Stimulated activated CD8-positive, alpha-beta memory T cell treated with anti-CD3 and anti-CD28 coated beads, Interleukin-2, amount 100 ng/mL, for 1 hour (primary cell): Measurements from ENCODE around the gene GGTA1.
"Not testable (repeated sequence)": the region's sequence is repeated elsewhere in the genome, so short reads cannot be mapped to it uniquely, and the experiment has no call there.

ENCODE experiments used
- DNase-seq, 2 donors: peaks; one replicate each; pipeline ENCODE4 v3.0.0-alpha.2; 2020; ENCODE audit warnings: low read depth in 2 of 2

Gene GGTA1

DNA sequence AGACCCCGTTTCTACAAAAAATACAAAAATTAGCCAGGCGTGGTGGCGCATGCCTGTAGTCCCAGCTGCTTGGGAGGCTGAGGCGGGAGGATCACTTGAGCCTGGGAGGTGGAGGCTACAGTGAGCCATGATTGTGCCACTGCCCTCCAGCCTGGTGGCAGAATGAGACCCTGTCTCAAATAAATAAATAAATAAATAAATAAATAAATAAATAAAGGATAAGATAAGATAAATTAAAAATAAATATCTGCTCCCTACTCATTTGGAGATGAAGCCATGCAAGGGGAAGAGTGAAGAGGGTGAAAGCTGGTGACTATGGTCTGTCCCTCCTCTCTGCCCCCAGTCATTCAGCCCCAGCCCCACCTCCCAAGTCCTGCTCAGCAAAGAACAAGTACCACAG lies 41.2 kb downstream of the GGTA1 start:
- DNase-seq = not testable (repeated sequence)

GRCh38 chr9:121455527-121456239 lies 44.0 kb downstream of the GGTA1 start:
- DNase-seq = peak in 1 of 2 donors; percentile 5

- no peak for DNase-seq
Measured at GRCh38 chr9:121454972-121455371, 44.7 kb downstream of the GGTA1 start.

- DNase-seq = no peak
Measured at GRCh38 chr9:121453232-121453892, 46.3 kb downstream of the GGTA1 start.

DNA sequence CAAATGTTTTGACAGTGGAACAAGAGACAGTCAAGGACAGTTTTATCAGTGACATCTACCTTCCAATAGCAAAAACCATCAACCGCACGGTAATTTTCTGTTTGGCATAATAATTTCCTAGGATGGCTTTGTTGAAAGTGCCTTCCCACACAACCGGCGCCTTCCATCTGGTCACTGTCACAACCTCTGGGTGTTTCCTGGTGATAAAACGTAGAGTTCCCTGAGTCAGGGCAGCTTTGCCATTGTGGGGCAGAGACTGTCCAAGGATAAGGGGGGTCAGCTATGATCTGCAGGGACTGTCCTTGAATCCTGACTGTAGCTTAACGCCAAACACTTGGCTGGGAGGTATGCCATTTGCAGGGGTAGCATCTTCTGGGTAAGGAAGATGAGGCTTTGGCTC lies 47.6 kb downstream of the GGTA1 start:
- DNase-seq = no peak

GRCh38 chr9:121451586-121451985 lies 48.1 kb downstream of the GGTA1 start:
- DNase-seq = no peak

DNA sequence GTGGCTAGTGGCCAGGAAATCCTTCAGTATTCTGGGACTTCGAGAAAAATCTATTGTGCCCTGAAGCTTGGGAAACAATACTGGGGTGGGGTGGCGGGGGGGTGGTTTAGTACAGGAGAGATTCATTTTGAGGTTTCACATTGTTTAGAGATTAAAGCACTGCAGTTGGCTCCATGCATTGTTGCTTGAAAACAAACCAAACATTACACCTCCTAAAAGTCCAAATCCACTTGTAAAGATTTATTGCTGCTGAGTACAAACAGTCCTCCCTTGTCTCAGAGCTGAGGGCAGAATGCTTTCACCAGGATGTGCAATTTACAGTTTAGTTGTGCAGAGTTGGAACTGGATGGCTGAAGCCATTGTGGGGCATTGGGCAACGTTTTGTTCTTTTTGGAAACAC lies 49.4 kb downstream of the GGTA1 start:
- no peak for DNase-seq

GRCh38 chr9:121449786-121450185 lies 49.9 kb downstream of the GGTA1 start:
- DNase-seq = no peak

GRCh38 chr9:121447321-121447834 lies 52.3 kb downstream of the GGTA1 start:
- no peak for DNase-seq

- no peak for DNase-seq
Measured at GRCh38 chr9:121445986-121446385, 53.7 kb downstream of the GGTA1 start.

GRCh38 chr9:121443981-121444380 lies 55.7 kb downstream of the GGTA1 start:
- DNase-seq = no peak

- no peak for DNase-seq
Measured at GRCh38 chr9:121441165-121441564, 58.5 kb downstream of the GGTA1 start.

DNA sequence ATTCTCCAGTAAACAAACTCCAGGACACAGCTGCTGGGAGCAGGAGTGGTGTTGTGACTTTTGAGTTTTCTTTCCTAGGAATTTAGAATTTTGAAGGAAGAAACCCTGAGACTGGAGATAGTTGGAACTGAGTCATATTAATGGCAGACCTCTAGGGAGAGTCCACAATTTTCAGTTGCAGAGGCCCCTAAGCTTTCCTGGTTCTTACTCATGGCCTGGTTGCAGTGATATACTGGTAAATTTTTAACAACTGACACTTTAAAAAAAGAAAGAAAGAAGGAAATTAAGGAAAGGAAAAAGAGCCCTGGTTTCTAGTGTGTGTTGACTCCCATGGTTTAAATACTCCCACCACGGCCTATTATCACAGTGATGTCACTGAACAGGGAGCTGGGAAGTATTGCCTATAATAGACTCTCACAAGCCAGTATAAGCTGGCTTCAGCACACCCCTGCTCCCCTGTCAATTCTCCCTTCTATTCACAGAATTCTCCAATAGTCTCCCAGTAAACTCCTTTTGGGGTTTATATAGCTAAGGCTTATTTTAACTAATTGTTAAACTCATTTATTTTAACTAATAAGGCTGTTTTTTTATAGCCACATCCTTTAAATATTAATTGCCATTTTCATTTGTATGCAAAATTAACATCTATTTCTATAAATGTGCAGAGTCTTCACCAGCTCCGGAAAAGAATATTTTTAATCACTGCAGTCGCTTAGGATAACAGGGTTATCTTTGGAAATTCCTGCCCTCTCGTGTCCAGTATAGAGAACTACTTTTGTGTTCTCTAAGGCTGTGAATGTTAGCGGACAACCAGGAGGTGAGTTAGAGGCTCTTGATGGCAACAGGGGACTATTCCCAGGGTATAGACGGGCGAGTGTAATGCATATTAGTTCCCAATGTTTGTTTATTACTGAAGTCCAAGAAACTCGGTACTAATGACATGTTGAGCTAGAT lies 59.7 kb downstream of the GGTA1 start:
- DNase-seq = no peak

GRCh38 chr9:121439016-121439415 lies 60.6 kb downstream of the GGTA1 start:
- DNase-seq = no peak

- no peak for DNase-seq
Measured at GRCh38 chr9:121437891-121438290, 61.8 kb downstream of the GGTA1 start.

- DNase-seq = not testable (repeated sequence)
Measured at GRCh38 chr9:121437046-121437445, 62.6 kb downstream of the GGTA1 start.

DNA sequence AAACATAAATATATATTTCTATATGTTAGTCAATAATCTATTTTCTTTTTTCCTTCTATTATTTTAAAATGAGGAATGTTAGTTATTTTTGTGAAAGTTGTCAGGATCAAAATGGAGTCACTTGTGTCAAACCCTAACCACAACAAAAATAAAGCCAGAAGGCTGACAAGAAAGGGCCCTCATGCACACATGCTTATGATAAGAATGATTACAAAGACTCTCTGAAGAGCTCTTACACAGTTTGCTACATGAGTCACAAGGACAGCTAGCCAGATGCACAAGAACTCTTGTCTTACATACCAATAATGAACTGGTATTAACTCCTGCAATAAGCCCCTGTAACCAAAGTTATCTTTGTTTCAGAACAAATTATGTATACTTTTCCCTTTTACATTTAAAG lies 64.7 kb downstream of the GGTA1 start:
- DNase-seq = no peak

GRCh38 chr9:121427899-121428298 lies 71.7 kb downstream of the GGTA1 start:
- DNase-seq = no peak

- DNase-seq = no peak
Measured at GRCh38 chr9:121424024-121424432, 75.6 kb downstream of the GGTA1 start.

DNA sequence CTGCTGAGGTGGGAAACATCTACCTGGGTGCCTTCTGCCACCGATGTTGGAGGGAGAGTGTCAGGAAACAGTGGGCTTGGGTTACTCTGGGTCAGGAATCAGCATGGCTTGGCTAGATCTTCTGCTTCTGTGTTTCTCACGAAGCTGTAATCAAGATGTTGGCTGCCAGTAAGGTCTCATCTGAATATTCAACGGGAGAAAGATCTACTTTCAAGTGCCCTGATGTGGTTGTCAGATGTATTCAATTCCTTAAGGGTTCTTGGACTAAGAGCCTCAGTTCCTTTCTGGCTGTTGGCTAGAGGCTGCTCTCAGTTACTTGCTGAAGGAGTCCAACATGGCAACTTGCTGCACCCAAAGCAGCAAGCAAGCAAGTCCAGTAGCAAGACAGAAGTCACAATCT lies 87.7 kb downstream of the GGTA1 start:
- DNase-seq = no peak

DNA sequence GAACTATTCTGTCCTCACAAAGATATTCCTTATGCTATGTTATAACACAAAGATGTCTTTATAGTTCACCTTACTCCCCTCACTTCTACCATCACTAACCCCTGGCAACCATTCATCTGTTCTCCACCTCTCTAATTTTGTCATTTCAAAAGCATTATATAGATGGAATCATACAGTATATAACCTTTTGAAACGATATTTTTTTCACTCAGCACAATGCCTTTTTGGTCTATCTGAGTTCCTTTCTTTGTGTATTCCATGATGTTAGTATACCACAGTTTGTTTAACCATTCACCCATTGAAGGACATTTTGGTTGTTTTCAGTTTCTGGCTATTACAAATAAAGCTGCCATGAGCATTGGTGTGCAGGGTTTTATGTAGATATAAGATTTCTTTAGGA lies 93.7 kb downstream of the GGTA1 start:
- DNase-seq = no peak
